ENCODE results near the gene SLC19A1. TPM values are rescaled to one million over a fixed set of nuclear protein-coding genes. Genes with fewer than 3 reads are reported as not detected.

Gene SLC19A1
- polyA plus RNA-seq, 3 donors: 25.0 to 53.0 (median 39.9) TPM

DNA sequence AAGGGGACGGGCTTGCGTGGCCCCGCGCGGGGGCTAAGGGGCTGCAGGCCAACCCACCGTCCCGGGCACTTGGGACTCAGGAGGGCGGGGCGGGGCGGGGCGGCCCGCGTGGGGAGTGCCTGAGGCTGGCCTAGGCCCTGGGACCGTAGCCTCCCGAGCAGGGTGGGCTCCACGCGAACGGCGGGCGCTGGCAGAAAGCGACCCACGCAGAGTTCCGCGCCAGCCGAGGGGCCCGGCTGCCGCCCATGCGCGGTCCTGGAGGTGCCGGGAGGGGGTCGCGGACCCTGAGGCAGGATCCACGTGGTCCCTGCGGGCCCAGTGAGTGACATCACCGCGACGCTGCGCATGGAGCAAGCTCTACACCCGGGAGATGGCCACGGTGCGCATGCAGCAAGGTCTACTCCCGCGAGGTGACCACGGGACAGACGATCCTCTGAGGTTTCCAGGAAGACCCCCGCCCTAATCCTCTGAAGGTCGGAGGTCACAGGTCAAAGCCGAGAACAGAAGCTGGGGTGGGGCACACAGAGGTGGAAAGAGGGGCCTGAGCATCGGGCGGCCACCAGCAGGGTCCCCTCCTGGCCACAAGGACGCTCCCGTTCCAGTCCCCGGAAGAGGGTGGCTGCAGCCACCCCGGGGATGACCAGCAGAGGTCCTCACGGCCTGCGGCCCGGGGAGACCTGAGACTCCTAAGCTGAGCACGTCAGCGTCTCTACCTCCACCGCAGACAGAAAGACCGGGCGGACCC is 13.5 kb upstream of the SLC19A1 start:
- Histone ChIP-seq H3K4me3 (replicated peaks in 1 of 3; ENCODE audit: low read depth in 2 of 3, low read length in 3 of 3) (peak overlapping the region; percentile 7 to 52 (median 26)), H3K4me2 (replicated peaks; ENCODE audit: extremely low read depth, low read length, poor library complexity, severe bottlenecking) (peak overlapping the region; percentile 71), H3K27me3 (ENCODE audit: control insufficient read depth in 2 of 2, insufficient read depth in 2 of 2, low read length in 2 of 2) (no peaks in the 10 kb centered on the region), H3K9ac (ENCODE audit: insufficient read depth, low read length, poor library complexity, severe bottlenecking) (peak overlapping the region; percentile 32), H2AFZ (ENCODE audit: insufficient read depth, low read depth, low read length, poor library complexity, severe bottlenecking) (peak overlapping the region; percentile 74), H3K79me2 (ENCODE audit: insufficient read depth, low read length) (peaks cover 12% of the 10 kb centered on the region), H3K27ac (ENCODE audit: low read depth in 1 of 2, low read length in 2 of 2) (peak overlapping the region in 1 of 2 donors; percentile 67), H3K9me3 (replicated peaks in 1 of 2; ENCODE audit: control insufficient read depth in 1 of 2, insufficient read depth in 1 of 2, low read length in 2 of 2) (no peaks in the 10 kb centered on the region), H3K4me1 (ENCODE audit: control insufficient read depth in 1 of 2, insufficient read depth in 2 of 2, low read length in 2 of 2) (peaks cover 30 to 33% of the 10 kb centered on the region in 2 donors), H3K36me3 (replicated peaks in 1 of 2; ENCODE audit: control insufficient read depth in 1 of 2, insufficient read depth in 2 of 2, low read length in 2 of 2) (no peaks in the 10 kb centered on the region), H4K20me1 (ENCODE audit: insufficient read depth, low read length) (no peaks in the 10 kb centered on the region)
- Mint-ChIP-seq H3K4me3 (peak overlapping the region; percentile 72 to 89), H3K27ac (peak overlapping the region in 6 of 7 donors; percentile 69 to 96 (median 92)), H3K36me3 (no peaks in the 10 kb centered on the region), H3K9me3 (peaks cover 0 to 3% (median 0%) of the 10 kb centered on the region in 7 donors), H3K27me3 (ENCODE audit: low read depth in 3 of 3) (peaks cover 2 to 17% (median 6%) of the 10 kb centered on the region in 3 donors), H3K4me1 (peaks cover 26% of the 10 kb centered on the region)
- WGBS (ENCODE audit: insufficient coverage): 8% methylated on average over 61 of the region's 62 CpGs
- DNase-seq: peak in 2 of 3 donors; percentile 65 to 75
- TF ChIP-seq, protein P1, sequence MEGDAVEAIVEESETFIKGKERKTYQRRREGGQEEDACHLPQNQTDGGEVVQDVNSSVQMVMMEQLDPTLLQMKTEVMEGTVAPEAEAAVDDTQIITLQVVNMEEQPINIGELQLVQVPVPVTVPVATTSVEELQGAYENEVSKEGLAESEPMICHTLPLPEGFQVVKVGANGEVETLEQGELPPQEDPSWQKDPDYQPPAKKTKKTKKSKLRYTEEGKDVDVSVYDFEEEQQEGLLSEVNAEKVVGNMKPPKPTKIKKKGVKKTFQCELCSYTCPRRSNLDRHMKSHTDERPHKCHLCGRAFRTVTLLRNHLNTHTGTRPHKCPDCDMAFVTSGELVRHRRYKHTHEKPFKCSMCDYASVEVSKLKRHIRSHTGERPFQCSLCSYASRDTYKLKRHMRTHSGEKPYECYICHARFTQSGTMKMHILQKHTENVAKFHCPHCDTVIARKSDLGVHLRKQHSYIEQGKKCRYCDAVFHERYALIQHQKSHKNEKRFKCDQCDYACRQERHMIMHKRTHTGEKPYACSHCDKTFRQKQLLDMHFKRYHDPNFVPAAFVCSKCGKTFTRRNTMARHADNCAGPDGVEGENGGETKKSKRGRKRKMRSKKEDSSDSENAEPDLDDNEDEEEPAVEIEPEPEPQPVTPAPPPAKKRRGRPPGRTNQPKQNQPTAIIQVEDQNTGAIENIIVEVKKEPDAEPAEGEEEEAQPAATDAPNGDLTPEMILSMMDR (IDR thresholded peaks at IDR 0.05): peak; percentile 71
- intact Hi-C loops (cut with micrococcal nuclease): loop anchor here (2.0 to 10.0 kb wide), 5 partner anchors 37 to 263 kb away; partner anchors contain the start of gene PCBP3 (in 1 of the 2)

DNA sequence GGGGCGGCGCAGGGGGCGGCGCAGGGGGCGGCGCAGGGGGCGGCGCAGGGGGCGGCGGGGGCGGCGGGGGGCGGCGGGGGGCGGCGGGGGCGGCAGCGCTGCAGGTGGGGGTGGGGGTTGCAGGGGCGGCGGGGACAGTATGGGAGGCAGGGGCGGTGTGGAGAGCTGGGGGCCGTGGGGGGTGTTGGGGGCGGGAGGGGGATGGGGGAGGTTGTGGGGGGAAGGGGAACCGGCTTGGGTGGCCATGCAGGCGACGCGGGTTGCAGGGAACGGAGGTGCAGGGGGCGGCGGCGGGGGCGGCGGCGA is 13.0 kb upstream of the SLC19A1 start:
- TF ChIP-seq, protein P1 (IDR thresholded peaks at IDR 0.05): no peak
- Histone ChIP-seq H3K79me2 (ENCODE audit: insufficient read depth, low read length) (peaks cover 12% of the 10 kb centered on the region), H3K9me3 (replicated peaks in 1 of 2; ENCODE audit: control insufficient read depth in 1 of 2, insufficient read depth in 1 of 2, low read length in 2 of 2) (no peaks in the 10 kb centered on the region), H2AFZ (ENCODE audit: insufficient read depth, low read depth, low read length, poor library complexity, severe bottlenecking) (peak overlapping the region; percentile 74), H3K27me3 (ENCODE audit: control insufficient read depth in 2 of 2, insufficient read depth in 2 of 2, low read length in 2 of 2) (no peaks in the 10 kb centered on the region), H3K9ac (ENCODE audit: insufficient read depth, low read length, poor library complexity, severe bottlenecking) (no peak overlapping the region), H3K4me1 (ENCODE audit: control insufficient read depth in 1 of 2, insufficient read depth in 2 of 2, low read length in 2 of 2) (peaks cover 34 to 37% of the 10 kb centered on the region in 2 donors), H3K36me3 (replicated peaks in 1 of 2; ENCODE audit: control insufficient read depth in 1 of 2, insufficient read depth in 2 of 2, low read length in 2 of 2) (no peaks in the 10 kb centered on the region), H3K27ac (ENCODE audit: low read depth in 1 of 2, low read length in 2 of 2) (no peak overlapping the region), H4K20me1 (ENCODE audit: insufficient read depth, low read length) (no peaks in the 10 kb centered on the region), H3K4me2 (replicated peaks; ENCODE audit: extremely low read depth, low read length, poor library complexity, severe bottlenecking) (peak overlapping the region; percentile 71), H3K4me3 (replicated peaks in 1 of 3; ENCODE audit: low read depth in 2 of 3, low read length in 3 of 3) (peak overlapping the region in 1 of 3 experiments; percentile 52)
- H3K9me3 Mint-ChIP-seq: peaks cover 0 to 2% (median 0%) of the 10 kb centered on the region in 7 donors
- no CpG with 5 or more reads among the region's 34 CpGs for WGBS (ENCODE audit: insufficient coverage)
- no peak overlapping the region for H3K4me3 Mint-ChIP-seq
- peaks cover 31% of the 10 kb centered on the region for H3K4me1 Mint-ChIP-seq
- H3K36me3 Mint-ChIP-seq: no peaks in the 10 kb centered on the region
- DNase-seq: no peak
- H3K27ac Mint-ChIP-seq: no peak overlapping the region
- intact Hi-C loops (cut with micrococcal nuclease): loop anchor here (5.0 to 10.0 kb wide), 3 partner anchors 37 to 262 kb away; partner anchors contain the start of gene PCBP3 (in 1 of the 2)
- peaks cover 2 to 14% (median 6%) of the 10 kb centered on the region in 3 donors for H3K27me3 Mint-ChIP-seq (ENCODE audit: low read depth in 3 of 3)
